Measurements from ENCODE around the gene ZNF593OS. TPM values are rescaled to one million over a fixed set of nuclear protein-coding genes. Genes with fewer than 3 reads are reported as not detected.

Gene ZNF593OS
- total RNA-seq, 1 donor from 2014 or later = not detected

GRCh38 chr1:26145960-26146294 is 25.7 kb downstream of the ZNF593OS start:
- Mint-ChIP-seq H3K4me1 (peaks cover 2% of the 10 kb centered on the region), H3K36me3 (no peaks in the 10 kb centered on the region), H3K4me3 (no peak overlapping the region), H3K27me3 (ENCODE audit: low read depth) (peaks cover 6% of the 10 kb centered on the region), H3K27ac (no peak overlapping the region), H3K9me3 (no peaks in the 10 kb centered on the region)
- TF ChIP-seq CTCF (IDR thresholded peaks at IDR 0.05; ENCODE audit: unreplicated experiment) = no peak
- peak in 1 of 2 experiments; percentile 26 for DNase-seq (ENCODE audit: low spot score in 2 of 2, unreplicated experiment in 2 of 2)

- Mint-ChIP-seq H3K36me3 (no peaks in the 10 kb centered on the region), H3K27me3 (ENCODE audit: low read depth) (peaks cover 6% of the 10 kb centered on the region), H3K9me3 (no peaks in the 10 kb centered on the region), H3K4me1 (peaks cover 2% of the 10 kb centered on the region), H3K4me3 (no peak overlapping the region), H3K27ac (no peak overlapping the region)
- peak; percentile 54 to 81 for DNase-seq (ENCODE audit: low spot score in 2 of 2, unreplicated experiment in 2 of 2)
- peak; percentile 80 for TF ChIP-seq CTCF (IDR thresholded peaks at IDR 0.05; ENCODE audit: unreplicated experiment)
These were observed 26.3 kb downstream of the ZNF593OS start for GRCh38 chr1:26145041-26145959.

- H3K27ac Mint-ChIP-seq = no peak overlapping the region
- peaks cover 2% of the 10 kb centered on the region for H3K4me1 Mint-ChIP-seq
- H3K4me3 Mint-ChIP-seq = no peak overlapping the region
- DNase-seq (ENCODE audit: low spot score in 2 of 2, unreplicated experiment in 2 of 2) = no peak
- H3K27me3 Mint-ChIP-seq (ENCODE audit: low read depth) = peaks cover 5% of the 10 kb centered on the region
- H3K36me3 Mint-ChIP-seq = no peaks in the 10 kb centered on the region
- no peaks in the 10 kb centered on the region for H3K9me3 Mint-ChIP-seq
- TF ChIP-seq CTCF (IDR thresholded peaks at IDR 0.05; ENCODE audit: unreplicated experiment) = no peak
These were observed 29.5 kb downstream of the ZNF593OS start for GRCh38 chr1:26142159-26142558.

- no peaks in the 10 kb centered on the region for H3K4me1 Mint-ChIP-seq
- H3K9me3 Mint-ChIP-seq = peaks cover 11% of the 10 kb centered on the region
- H3K36me3 Mint-ChIP-seq = peaks cover 2% of the 10 kb centered on the region
- no peak overlapping the region for H3K4me3 Mint-ChIP-seq
- peaks cover 1% of the 10 kb centered on the region for H3K27me3 Mint-ChIP-seq (ENCODE audit: low read depth)
- H3K27ac Mint-ChIP-seq = no peak overlapping the region
- no peak for TF ChIP-seq CTCF (IDR thresholded peaks at IDR 0.05; ENCODE audit: unreplicated experiment)
- no peak for DNase-seq (ENCODE audit: low spot score in 2 of 2, unreplicated experiment in 2 of 2)
These were observed 32.6 kb downstream of the ZNF593OS start for GRCh38 chr1:26138974-26139558.

- Mint-ChIP-seq H3K9me3 (peaks cover 13% of the 10 kb centered on the region), H3K36me3 (peaks cover 2% of the 10 kb centered on the region), H3K27ac (no peak overlapping the region)
These were observed 37.2 kb downstream of the ZNF593OS start for GRCh38 chr1:26134466-26134865.

More at GRCh38 chr1:26134466-26134865, 37.2 kb downstream of the ZNF593OS start:
- no peaks in the 10 kb centered on the region for H3K4me1 Mint-ChIP-seq
- no peak for DNase-seq (ENCODE audit: low spot score in 2 of 2, unreplicated experiment in 2 of 2)
- no peak overlapping the region for H3K4me3 Mint-ChIP-seq
- no peak for TF ChIP-seq CTCF (IDR thresholded peaks at IDR 0.05; ENCODE audit: unreplicated experiment)
- H3K27me3 Mint-ChIP-seq (ENCODE audit: low read depth) = no peaks in the 10 kb centered on the region

All from mesothelial cell of epicardium (in vitro differentiated cells).